Measurements from ENCODE around the gene ADO. TPM values are rescaled to one million over a fixed set of nuclear protein-coding genes. Genes with fewer than 3 reads are reported as not detected.

ADO gene
- total and polyA plus RNA-seq, 2 donors from 2014 or later: 13.0 to 18.5 TPM

GRCh38 chr10:62761115-62761514 is 43.4 kb upstream of the ADO start:
- intact Hi-C loops (cut with DNase I): no loop called here
- no peak for FAIRE-seq
- H3K4me3 ChIP-seq (ENCODE audit: low read length in 3 of 3): no peak overlapping the region
- no peaks in the 10 kb centered on the region for H3K27me3 ChIP-seq (ENCODE audit: control insufficient read depth, insufficient read depth, low read length)
- H3K27ac ChIP-seq (ENCODE audit: low read depth in 2 of 2, low read length in 2 of 2): no peak overlapping the region
- no peak for TF ChIP-seq CTCF (IDR thresholded peaks at IDR 0.05; ENCODE audit: borderline replicate concordance, extremely low read depth, insufficient read depth)
- no peaks in the 10 kb centered on the region for H3K36me3 ChIP-seq (ENCODE audit: control insufficient read depth in 2 of 3, insufficient read depth in 3 of 3, low read length in 3 of 3)
- H3K9ac ChIP-seq (ENCODE audit: low read length in 3 of 3): no peak overlapping the region
- H3K4me1 ChIP-seq (ENCODE audit: control insufficient read depth in 2 of 3, insufficient read depth in 2 of 3, low read depth in 1 of 3, low read length in 3 of 3): no peaks in the 10 kb centered on the region
- no peak for DNase-seq
- no peaks in the 10 kb centered on the region for H3K9me3 ChIP-seq (ENCODE audit: control insufficient read depth in 2 of 3, insufficient read depth in 1 of 3, low read length in 3 of 3)

- FAIRE-seq: no peak
- no peak overlapping the region for H3K27ac ChIP-seq (ENCODE audit: low read depth in 2 of 2, low read length in 2 of 2)
- no peak overlapping the region for H3K4me3 ChIP-seq (ENCODE audit: low read length in 3 of 3)
- no peak for DNase-seq
- intact Hi-C loops (cut with DNase I): no loop called here
- no peak overlapping the region for H3K9ac ChIP-seq (ENCODE audit: low read length in 3 of 3)
- H3K36me3 ChIP-seq (ENCODE audit: control insufficient read depth in 2 of 3, insufficient read depth in 3 of 3, low read length in 3 of 3): no peaks in the 10 kb centered on the region
- no peaks in the 10 kb centered on the region for H3K27me3 ChIP-seq (ENCODE audit: control insufficient read depth, insufficient read depth, low read length)
- H3K9me3 ChIP-seq (ENCODE audit: control insufficient read depth in 2 of 3, insufficient read depth in 1 of 3, low read length in 3 of 3): no peaks in the 10 kb centered on the region
- no peaks in the 10 kb centered on the region for H3K4me1 ChIP-seq (ENCODE audit: control insufficient read depth in 2 of 3, insufficient read depth in 2 of 3, low read depth in 1 of 3, low read length in 3 of 3)
- no peak for TF ChIP-seq CTCF (IDR thresholded peaks at IDR 0.05; ENCODE audit: borderline replicate concordance, extremely low read depth, insufficient read depth)
Measured at GRCh38 chr10:62763155-62763554, 41.4 kb upstream of the ADO start.

- no peak for FAIRE-seq
Measured at GRCh38 chr10:62764011-62764410, 40.5 kb upstream of the ADO start.

More at GRCh38 chr10:62764011-62764410, 40.5 kb upstream of the ADO start:
- Histone ChIP-seq H3K27ac (ENCODE audit: low read depth in 2 of 2, low read length in 2 of 2) (no peak overlapping the region), H3K4me3 (ENCODE audit: low read length in 3 of 3) (no peak overlapping the region), H3K9me3 (ENCODE audit: control insufficient read depth in 2 of 3, insufficient read depth in 1 of 3, low read length in 3 of 3) (no peaks in the 10 kb centered on the region), H3K9ac (ENCODE audit: low read length in 3 of 3) (no peak overlapping the region), H3K4me1 (ENCODE audit: control insufficient read depth in 2 of 3, insufficient read depth in 2 of 3, low read depth in 1 of 3, low read length in 3 of 3) (no peaks in the 10 kb centered on the region), H3K27me3 (ENCODE audit: control insufficient read depth, insufficient read depth, low read length) (no peaks in the 10 kb centered on the region), H3K36me3 (ENCODE audit: control insufficient read depth in 2 of 3, insufficient read depth in 3 of 3, low read length in 3 of 3) (no peaks in the 10 kb centered on the region)
- no peak for TF ChIP-seq CTCF (IDR thresholded peaks at IDR 0.05; ENCODE audit: borderline replicate concordance, extremely low read depth, insufficient read depth)
- no peak for DNase-seq
- intact Hi-C loops (cut with DNase I): no loop called here

All from kidney (tissue), 14 donors.